OCI-LY7 (cell line): ENCODE results near the gene GET3. TPM values are rescaled to one million over a fixed set of nuclear protein-coding genes. Genes with fewer than 3 reads are reported as not detected.

Experiments used
- BruUV-seq: library from RNA; stranded (reverse); fragments of 400-500 nt; replicated peaks from 2 replicates; lab custom pipeline; 2021; lab: Mats Ljungman, UMichigan
- CTCF ChIA-PET: fragments of 300-600 bp; sonication (Branson Sonifier 250); formaldehyde crosslinking; loops from one replicate; lab custom pipeline; 2022; ENCODE audit warnings: antibody characterized with exemption; ENCODE audit not compliant: unreplicated experiment; lab: Charles Lee
- POLR2A ChIA-PET: fragments of 300-600 bp; sonication (Branson Sonifier 250); formaldehyde crosslinking; loops from one replicate; lab custom pipeline; 2022; ENCODE audit warnings: antibody characterized with exemption; lab: Charles Lee
- DNase-seq: peaks from one replicate; pipeline ENCODE4 v3.0.0-alpha.2; 2015; ENCODE audit warnings: low spot score
- H2AFZ ChIP-seq: fragments of 200-600 bp; sonication (generic), shearing (Covaris generic); 2 replicates; pipeline ENCODE4 v1.6.1; 2014; ENCODE audit warnings: mild to moderate bottlenecking, antibody characterized with exemption, low read length, moderate library complexity
- H3K27ac ChIP-seq: fragments of 200-600 bp; sonication (generic); 2 replicates; pipeline ENCODE4 v1.5.1; 2014; ENCODE audit warnings: mixed run types, low read depth, mild to moderate bottlenecking, moderate library complexity, low read length, inconsistent platforms; ENCODE audit not compliant: poor library complexity, severe bottlenecking
- H3K36me3 ChIP-seq: fragments of 200-600 bp; sonication (generic); 2 replicates; pipeline ENCODE4 v1.6.1; 2014; ENCODE audit warnings: mild to moderate bottlenecking, antibody characterized with exemption, low read length, moderate library complexity, mixed read lengths; ENCODE audit not compliant: insufficient read depth
- H3K4me1 ChIP-seq: fragments of 200-600 bp; sonication (generic); 2 replicates; pipeline ENCODE4 v1.5.1; 2014; ENCODE audit warnings: mild to moderate bottlenecking, low read length; ENCODE audit not compliant: insufficient read depth, poor library complexity, severe bottlenecking
- H3K4me2 ChIP-seq: fragments of 200-600 bp; sonication (generic); 2 replicates; pipeline ENCODE4 v1.6.1; 2014; ENCODE audit warnings: mild to moderate bottlenecking, low read length
- H3K4me3 ChIP-seq: fragments of 200-600 bp; sonication (generic); 2 replicates; pipeline ENCODE4 v1.5.1; 2014; ENCODE audit warnings: mild to moderate bottlenecking, low read depth, low read length; ENCODE audit not compliant: poor library complexity, severe bottlenecking
- H3K79me2 ChIP-seq: fragments of 200-600 bp; sonication (generic); 2 replicates; pipeline ENCODE4 v1.6.1; 2016; ENCODE audit warnings: low read depth, mild to moderate bottlenecking, low read length, moderate library complexity, mixed read lengths; ENCODE audit not compliant: insufficient read depth
- H3K9me2 ChIP-seq: fragments of 200-600 bp; sonication (generic); 2 replicates; pipeline ENCODE4 v1.6.1; 2016; ENCODE audit warnings: mild to moderate bottlenecking, low read length, mixed read lengths; ENCODE audit not compliant: insufficient read depth
- H3K9me3 ChIP-seq: fragments of 200-600 bp; sonication (generic); 2 replicates; pipeline ENCODE4 v1.6.1; 2014; ENCODE audit warnings: mild to moderate bottlenecking, mixed run types, low read length, mixed read lengths
- H4K20me1 ChIP-seq: fragments of 200-600 bp; sonication (generic); 2 replicates; pipeline ENCODE4 v1.6.1; 2014; ENCODE audit warnings: mild to moderate bottlenecking, antibody characterized with exemption, low read length, moderate library complexity, mixed read lengths; ENCODE audit not compliant: insufficient read depth
- CTCF ChIP-seq: fragments of 200-600 bp; sonication (generic); conservative IDR thresholded peaks from 2 replicates; pipeline ENCODE4 v1.5.1; 2014; ENCODE audit warnings: mild to moderate bottlenecking, antibody characterized with exemption, low read length, moderate library complexity, mixed read lengths
- EZH2phosphoT487 ChIP-seq: fragments of 200-600 bp; sonication (generic); IDR thresholded peaks from 2 replicates; pipeline ENCODE4 v1.6.1; 2018; ENCODE audit warnings: low read depth, borderline replicate concordance, mild to moderate bottlenecking, mixed run types, antibody characterized with exemption, low read length, moderate library complexity, mixed read lengths
- intact Hi-C: fragments of 100-400 bp; cut with micrococcal nuclease; formaldehyde crosslinking; loops from one replicate; pipeline ENCODE4 v1.10.0; 2022; ENCODE audit not compliant: unreplicated experiment
- total RNA-seq, 2 experiments: library from RNA; depleted of rRNA in 1 of 2; stranded (reverse); fragments of >200 nt in 1 of 2; shearing (Covaris generic) in 1 of 2; gene quantifications; 2 replicates each; pipeline ENCODE4 v1.2.3, GENCODE V29; 2014 to 2022

Gene GET3
- total RNA-seq, 2 experiments from 2014 or later: 34.3 to 40.5 TPM

DNA sequence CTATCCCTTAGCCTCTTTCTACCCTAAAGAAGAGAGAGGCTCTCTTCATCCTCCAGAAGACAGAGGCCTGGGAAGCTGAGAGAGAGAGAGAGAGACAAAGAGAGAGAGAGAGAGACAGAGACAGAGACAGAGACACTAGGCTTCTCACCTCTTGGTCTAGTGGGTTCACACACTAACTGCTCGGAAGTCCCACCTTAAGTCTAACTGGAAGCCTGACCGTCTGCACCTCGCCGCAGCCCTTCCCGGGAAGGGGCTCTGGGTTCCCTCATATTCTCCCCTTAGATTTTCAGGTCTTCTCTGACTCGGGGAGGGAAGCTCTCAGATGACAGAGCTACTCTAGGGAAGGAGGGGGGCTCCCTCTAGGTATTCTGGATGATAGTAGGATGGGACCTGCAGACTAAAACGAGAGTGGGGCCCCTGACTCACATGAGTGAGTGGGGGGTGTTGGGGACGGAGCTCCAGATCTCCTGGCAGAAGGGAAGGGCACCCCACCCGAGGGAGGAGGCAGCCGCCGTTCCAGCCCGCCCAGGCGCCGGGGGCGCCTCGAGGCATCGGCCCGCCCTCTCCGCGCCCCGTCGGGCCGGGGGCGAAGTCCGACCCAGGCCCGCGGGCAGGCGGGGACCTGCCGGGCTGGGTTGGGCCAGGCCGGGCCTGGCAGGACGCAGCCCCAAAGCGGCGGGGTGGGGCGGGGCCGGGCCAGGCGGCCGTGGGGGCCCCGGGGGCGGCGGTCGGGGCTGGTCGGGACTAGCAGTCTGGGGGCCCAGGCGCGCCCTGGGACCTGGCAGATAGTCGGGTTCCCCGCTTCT is 52.0 kb downstream of the GET3 start:
- Histone ChIP-seq H3K36me3 (no peaks in the 10 kb centered on the region), H3K4me3 (peak overlapping the region; percentile 84), H3K4me1 (peaks cover 59% of the 10 kb centered on the region), H3K9me2 (no peaks in the 10 kb centered on the region), H4K20me1 (no peaks in the 10 kb centered on the region), H3K79me2 (peaks cover 8% of the 10 kb centered on the region), H3K9me3 (no peaks in the 10 kb centered on the region), H3K27ac (no peak overlapping the region), H2AFZ (0 out of 2 replicates have a peak overlapping the region, but pooled peaks have one; percentile 35), H3K4me2 (peak overlapping the region; percentile 95)
- CTCF ChIA-PET: interaction anchor here (0.6 kb wide), 1 partner anchor 10 kb away, joined by 3 read pairs; no protein-coding TSS in a partner anchor
- no peak for TF ChIP-seq EZH2phosphoT487
- no peak for TF ChIP-seq CTCF
- intact Hi-C loops: no loop called here
- no TSS peak for BruUV-seq
- POLR2A ChIA-PET: interaction anchor here (0.6 kb wide), 3 partner anchors 47 to 689 kb away, joined by 3 read pairs; no protein-coding TSS in a partner anchor
- no peak for DNase-seq

DNA sequence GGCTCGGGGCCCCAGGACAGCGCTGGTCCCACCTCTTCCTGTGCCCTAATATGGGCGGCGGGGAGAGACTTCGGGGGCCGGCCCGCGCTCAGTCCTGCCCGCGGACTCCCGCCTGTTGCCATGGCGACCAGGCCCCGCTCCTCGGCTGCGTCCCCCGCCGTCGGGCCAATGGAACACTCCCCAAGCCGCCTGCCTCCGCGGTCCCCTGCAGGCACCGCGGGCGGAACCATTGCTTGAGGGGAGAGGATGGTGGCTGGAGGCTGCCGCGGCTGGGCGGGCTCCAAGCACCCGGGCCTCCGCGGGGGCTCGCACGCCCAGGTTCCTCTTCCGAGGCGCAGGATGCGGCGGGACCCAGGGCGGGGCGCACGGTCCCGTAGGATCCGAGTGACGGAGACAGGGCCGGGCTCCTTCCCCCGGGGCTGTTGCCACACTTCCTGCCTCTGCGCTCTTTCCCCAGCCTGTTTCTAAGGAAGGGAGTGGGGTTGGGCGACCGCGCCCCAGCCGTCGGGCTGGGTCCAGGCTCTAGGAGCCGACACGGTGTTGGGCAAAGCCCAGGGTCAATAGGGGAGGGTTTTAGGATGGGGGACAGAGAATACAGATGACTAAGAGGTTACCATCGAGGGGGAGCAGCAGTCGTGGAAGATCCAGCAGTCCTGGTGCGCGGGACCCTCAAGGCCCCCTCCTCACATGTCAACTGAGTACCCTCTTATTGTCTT is 52.8 kb downstream of the GET3 start:
- Histone ChIP-seq H3K9me3 (no peaks in the 10 kb centered on the region), H3K4me1 (peaks cover 54% of the 10 kb centered on the region), H3K36me3 (no peaks in the 10 kb centered on the region), H3K9me2 (no peaks in the 10 kb centered on the region), H4K20me1 (no peaks in the 10 kb centered on the region), H2AFZ (peak overlapping the region; percentile 35; the same call in 1 of the 2 replicates), H3K4me3 (peak overlapping the region; percentile 84), H3K27ac (peak overlapping the region; percentile 77), H3K79me2 (peaks cover 8% of the 10 kb centered on the region), H3K4me2 (peak overlapping the region; percentile 95)
- TF ChIP-seq CTCF: no peak
- TF ChIP-seq EZH2phosphoT487: no peak
- ChIA-PET POLR2A (interaction anchor here (0.6 kb wide), 1 partner anchor 690 kb away, joined by 3 read pairs; no protein-coding TSS in a partner anchor), CTCF (interaction anchor here (0.6 kb wide), 1 partner anchor 9 kb away, joined by 3 read pairs; no protein-coding TSS in a partner anchor)
- intact Hi-C loops: loop anchor here (5.0 kb wide), 1 partner anchor 68 kb away; the partner anchor contains the start of gene TNPO2
- BruUV-seq: no TSS peak
- DNase-seq: peak; percentile 95
